ENCODE measurements around the gene ACACB.

ACACB gene

DNA sequence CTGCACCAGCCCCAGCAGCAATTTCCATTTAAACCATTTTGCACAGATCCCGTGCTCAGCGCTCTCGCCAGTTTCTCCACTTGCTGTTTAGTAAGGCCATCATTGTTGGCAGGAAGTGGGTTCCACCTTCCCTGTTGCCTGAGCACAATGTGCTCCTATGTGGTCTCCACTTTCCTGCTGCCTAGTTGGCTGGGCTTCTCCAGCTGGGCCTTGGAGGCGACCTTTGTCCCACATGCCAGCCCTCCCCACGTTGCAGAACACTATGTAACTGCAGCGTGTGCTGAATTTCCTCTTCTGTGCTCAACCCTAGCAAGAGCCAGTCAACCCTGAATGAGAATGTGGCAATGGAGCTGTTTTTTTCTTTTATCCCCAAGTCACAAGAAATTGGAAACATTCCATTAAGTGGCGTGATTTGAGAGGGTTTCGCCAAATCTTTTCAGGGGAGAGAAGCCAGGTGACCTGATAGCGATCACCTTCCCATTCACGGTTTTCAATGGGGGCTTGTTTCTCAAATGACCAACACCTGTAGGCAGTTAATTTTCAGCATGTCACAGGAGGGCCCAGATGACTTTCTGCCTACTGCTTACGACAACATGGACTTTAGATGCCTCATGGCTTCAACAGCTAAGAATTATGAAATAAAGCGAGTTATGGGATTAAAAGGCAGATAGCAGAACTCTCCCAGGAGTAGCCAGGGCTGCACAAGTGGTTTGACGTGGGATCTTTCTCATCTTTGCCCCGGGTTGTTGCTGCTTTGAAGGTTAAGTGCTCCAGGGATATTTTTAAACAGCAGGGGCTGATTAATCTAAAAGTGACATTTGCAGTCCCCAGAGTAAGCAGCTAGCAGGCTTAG lies at the start of gene ACACB:
TSS of gene ACACB (plus strand) at position 830 of the 853 bp plus-strand sequence. CDS start 22,819 bp downstream, outside the sequence.
- no peak for DNase-seq (ENCODE audit: low read depth)

DNA sequence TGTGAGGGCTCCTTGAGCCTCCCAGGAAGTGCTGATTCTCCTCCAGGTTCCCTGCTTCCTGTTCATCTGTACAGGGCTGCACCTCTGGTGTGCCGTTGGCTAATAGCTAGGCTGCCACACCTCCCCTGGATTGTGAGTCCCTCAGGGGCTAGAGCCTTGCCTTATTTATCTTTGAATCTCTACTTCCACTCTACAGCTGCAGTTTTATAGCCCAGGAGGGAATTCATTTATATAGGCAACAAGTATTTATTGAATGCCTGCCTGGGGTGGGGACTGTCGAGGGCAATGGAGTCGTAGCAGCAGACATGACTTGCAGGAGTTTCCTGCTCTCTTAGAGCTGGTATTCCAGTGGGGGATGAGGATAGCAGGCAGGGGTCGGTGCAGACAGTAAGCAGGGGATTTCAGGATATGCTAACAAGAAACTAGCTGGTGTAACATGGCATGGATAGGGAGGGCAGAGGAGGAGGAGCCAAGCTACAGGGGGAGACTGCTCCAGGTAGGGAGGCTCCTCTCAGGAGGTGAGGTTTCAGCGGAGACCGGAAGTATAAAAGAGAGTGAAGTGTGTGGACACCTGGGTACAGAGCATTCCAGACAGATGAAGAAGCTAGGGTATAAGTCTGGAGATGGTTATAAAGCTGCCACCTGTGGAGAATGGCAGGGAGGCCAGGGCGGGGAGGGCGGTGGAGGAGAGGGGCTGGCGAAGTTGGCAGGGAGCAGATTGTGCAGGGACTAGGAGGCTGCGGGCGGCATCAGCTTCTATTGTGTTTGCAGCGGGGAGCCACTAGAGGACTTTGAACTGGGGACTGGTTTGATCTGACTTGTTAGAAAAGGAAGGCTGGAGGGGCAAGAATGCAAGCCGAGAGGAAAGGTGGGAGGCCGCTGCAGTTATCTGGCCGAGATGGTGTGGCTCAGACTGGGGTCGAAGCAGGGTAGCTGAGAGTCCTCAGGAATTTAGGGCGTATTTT lies 46.8 kb upstream of the ACACB start:
- DNase-seq (ENCODE audit: low read depth): no peak

DNA sequence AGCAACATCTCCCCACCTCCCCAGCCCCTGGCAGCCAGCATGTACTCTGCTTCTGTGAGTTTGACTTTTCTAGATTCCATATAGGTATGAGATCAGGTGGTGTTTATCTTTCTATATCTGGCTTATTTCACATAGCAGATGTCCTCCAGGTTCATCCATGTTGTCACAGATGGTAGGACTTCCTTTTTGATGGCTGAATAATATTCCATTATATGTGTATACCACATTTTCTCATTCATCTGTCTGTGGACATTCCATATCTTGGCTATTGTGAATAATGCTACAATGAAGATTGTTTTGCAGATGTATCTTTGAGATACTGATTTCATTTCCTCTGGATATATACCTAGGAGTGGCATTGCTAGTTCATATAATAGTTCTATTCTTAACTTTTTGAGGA lies 41.5 kb upstream of the ACACB start:
- DNase-seq (ENCODE audit: low read depth): no peak

DNA sequence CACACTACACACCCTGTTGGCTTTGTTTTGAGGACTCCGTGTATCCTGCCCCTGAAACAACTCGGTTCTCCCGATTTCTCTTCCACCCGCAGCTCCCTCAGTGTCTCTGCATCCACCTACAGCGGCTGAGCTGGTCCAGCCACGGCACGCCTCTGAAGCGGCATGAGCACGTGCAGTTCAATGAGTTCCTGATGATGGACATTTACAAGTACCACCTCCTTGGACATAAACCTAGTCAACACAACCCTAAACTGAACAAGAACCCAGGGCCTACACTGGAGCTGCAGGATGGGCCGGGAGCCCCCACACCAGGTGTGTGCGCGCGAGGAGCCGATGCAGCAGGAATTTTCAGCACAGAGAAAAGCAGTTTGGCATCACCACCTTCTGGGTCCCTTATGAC lies 33.6 kb upstream of the ACACB start:
- DNase-seq (ENCODE audit: low read depth): no peak

DNA sequence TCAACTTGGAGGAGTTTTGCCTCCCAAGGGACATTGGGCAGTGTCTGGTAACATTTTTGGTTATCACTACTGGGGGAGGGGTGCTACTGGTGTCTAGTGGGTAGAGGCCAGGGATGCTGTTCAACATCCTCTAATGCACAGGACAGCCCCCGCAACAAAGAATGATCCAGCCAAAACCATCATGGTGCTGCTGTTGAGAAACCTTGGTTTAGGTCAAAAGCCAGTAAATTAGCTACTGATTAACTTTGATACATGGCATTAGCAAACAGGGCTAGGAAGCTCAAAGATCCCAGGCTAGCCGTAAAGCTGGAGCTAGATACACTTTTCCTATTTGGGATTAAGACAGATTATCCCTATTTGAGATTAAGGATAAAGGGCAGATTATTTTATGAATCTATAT lies 32.0 kb upstream of the ACACB start:
- no peak for DNase-seq (ENCODE audit: low read depth)

DNA sequence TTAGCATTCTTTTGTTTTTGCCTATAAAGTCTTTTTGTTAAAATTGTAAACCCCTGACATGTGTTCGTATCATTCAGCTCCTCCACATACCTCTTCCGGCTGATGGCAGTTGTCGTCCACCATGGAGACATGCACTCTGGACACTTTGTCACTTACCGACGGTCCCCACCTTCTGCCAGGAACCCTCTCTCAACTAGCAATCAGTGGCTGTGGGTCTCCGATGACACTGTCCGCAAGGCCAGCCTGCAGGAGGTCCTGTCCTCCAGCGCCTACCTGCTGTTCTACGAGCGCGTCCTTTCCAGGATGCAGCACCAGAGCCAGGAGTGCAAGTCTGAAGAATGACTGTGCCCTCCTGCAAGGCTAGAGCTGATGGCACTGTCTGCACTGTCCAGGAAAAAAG lies 30.8 kb upstream of the ACACB start:
- no peak for DNase-seq (ENCODE audit: low read depth)

DNA sequence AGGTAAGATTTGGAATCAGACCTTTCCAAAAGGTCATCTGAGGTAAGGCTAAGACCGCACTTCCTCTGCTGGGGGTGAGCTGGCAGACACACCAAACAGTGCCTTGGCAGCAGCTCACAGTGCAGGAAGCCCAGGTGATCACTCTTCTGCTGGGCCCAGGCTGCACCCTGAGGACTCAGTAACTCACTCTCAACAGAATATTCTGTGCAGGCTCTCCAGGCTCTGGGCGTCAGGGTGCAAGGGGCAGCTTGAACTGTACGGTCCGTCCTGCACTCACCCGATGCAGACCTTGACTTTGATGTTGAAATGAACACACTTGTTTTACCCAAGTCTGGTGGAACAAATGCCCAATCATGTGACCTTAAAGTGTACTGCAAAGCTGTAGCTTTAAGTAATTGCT lies 29.1 kb upstream of the ACACB start:
- DNase-seq (ENCODE audit: low read depth): no peak

DNA sequence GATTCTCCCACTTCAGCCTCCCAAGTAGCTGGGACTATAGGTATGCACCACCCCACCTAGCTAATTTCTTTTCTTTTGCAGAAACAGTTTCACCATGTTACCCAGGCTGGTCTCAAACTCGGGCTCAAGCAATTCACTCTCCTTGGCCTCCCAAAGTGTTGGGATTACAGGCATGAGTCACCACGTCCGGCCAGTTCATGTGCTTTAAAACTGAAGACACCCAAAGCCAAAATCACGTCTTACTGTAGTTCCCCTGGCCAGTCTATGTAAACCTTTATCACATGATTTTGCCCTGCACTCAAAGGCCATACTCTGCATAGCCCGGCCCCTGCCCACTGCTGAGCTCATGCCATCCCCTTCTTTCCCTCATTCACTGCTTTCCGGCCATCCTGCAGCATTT lies 27.6 kb upstream of the ACACB start:
- no peak for DNase-seq (ENCODE audit: low read depth)

DNA sequence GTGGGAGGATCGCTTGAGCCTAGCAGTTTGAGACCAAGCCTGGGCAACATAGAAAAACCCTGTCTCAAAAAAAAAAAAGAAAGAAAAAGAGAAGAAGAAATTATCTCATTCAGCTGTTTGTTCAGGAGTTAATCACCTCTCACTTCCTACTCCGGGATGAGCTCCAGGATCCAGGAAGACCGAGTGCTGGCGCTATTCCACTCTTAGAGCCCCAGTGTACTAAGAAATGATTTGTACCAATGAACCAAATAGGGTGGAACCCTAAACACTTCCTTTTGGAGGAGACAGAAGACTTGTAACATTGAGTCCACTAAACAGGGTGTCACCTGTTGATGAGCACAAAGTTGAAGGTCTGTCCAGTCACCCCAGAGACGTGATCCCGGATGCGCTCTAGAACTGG lies 26.7 kb upstream of the ACACB start:
- no peak for DNase-seq (ENCODE audit: low read depth)

DNA sequence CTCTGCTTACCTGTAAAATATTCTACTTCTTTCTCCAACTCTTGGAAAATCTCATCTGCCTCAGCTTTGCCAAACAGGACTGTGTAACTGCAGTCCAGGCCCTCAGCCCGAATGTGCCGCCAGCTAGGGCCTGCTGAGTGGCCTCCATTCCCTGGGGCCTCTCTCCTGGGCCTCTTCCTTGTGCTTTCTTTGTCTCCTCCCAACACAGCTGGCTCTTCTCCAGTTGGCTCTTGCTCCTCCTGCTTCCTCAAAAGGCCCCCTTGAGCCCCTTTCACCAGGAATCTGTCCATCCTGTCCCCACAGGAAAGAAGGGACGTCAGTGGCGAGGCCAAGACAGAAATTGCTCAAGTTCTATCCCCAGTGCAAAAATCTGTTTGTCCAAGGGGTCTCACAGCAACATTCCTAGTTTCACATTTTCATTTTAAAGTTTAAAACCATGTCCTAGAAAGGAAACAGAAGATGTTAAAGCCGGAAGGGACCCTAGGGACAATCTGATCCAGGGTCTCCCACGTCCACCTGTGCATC lies 23.8 kb upstream of the ACACB start:
- DNase-seq (ENCODE audit: low read depth): no peak

DNA sequence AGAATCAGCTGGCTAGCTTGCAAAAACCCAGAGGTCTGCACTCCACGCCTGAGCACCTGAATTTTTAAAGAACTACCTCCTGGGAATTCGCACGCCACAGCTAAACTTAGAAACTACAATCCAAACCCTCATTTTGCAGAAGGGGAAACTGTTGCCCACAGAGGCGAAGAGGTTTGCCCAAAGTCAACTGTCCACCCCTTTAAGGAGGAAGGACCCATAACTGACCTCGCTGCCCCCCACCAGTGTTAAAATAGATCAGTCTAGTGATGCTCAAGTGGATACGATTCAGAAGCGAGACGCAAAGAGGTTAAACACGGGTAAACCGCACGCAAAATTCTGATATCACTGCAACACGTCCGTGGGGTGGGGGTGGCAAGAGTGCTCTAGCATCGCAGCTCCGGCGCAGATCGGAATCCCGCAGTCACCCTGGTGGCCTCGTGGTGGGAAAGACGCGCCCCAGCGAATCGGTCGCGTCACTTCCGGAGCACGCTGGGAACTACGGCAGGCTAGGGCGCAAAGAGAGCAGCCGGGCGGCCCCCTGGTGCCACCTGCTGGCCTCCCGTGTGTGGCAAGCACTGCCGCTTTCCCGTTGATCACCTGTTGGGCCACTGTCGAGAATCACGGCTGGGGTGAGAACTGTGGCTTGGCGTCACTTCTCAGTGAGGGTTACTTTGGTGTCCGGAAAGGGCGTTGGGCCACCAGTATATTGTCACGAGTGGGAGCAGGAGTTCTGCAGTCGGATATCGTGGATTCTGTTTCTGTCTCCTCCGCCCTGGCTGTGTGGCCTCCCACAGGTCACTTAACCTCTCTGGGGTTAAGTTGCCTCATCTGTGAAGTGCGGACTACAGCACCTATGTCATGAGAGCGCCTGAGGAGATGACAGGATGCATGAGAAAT lies 23.1 kb upstream of the ACACB start, which contains the start of gene ALKBH2:
TSS of gene ALKBH2 (minus strand) at position 451 of the 897 bp plus-strand sequence. CDS start 686 bp downstream, outside the sequence.
- DNase-seq (ENCODE audit: low read depth): peak; percentile 41

DNA sequence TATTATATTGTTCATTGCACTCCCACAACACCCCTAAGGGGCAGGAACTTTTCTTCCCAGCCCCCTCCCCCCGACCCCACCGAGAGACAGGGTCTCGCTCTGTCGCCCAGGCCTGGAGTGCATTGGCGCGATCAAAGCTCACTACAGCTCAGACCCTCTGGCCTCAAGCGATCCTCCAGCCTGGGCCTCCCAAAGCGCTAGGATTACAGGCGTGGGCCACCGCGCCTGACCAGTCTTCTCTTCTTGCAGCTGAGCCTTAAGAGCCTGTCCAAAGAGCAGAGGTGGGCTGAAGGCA lies 19.3 kb upstream of the ACACB start:
- no peak for DNase-seq (ENCODE audit: low read depth)

DNA sequence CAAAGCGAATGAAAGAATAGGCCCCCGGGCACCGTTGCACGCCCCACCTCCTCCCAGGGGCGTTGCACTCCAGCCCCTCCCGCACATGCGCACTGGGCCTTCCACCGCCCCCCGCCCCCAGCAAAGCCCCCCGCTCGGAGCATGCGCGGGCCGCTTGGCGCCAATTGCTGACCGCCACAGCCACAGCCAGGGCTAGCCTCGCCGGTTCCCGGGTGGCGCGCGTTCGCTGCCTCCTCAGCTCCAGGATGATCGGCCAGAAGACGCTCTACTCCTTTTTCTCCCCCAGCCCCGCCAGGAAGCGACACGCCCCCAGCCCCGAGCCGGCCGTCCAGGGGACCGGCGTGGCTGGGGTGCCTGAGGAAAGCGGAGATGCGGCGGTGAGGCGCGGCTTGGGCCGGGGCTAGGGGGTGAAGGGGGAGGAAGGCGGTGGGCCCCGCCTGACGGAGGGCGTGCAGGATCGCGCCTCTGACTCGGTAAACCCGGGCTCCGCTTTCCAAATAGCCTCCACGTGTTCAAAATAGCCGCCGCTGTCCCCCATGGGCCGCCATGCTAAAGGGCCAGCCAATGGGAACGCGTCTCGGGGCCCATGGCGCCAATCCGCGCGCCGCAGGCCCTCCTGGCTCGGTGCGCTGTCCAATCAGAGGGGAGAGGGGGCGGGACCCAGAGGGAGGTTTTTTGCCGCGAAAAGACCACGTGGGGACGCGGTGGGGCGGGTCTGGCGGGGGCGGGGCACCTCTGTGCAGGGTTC lies 18.8 kb upstream of the ACACB start, which contains the start of gene UNG:
TSS of gene UNG (plus strand) at position 163 of the 748 bp plus-strand sequence. CDS start at position 246, 83 bp downstream.
- DNase-seq (ENCODE audit: low read depth): peak; percentile 63

DNA sequence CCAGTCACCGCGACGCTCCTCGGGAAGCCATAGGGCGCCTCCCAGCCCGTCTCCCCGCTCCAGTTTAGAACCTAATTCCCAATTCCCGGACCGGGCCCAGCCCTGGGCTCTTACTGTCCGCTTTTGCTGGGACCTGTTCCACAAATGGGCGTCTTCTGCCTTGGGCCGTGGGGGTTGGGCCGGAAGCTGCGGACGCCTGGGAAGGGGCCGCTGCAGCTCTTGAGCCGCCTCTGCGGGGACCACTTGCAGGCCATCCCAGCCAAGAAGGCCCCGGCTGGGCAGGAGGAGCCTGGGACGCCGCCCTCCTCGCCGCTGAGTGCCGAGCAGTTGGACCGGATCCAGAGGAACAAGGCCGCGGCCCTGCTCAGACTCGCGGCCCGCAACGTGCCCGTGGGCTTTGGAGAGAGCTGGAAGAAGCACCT lies 18.2 kb upstream of the ACACB start:
- DNase-seq (ENCODE audit: low read depth): no peak

DNA sequence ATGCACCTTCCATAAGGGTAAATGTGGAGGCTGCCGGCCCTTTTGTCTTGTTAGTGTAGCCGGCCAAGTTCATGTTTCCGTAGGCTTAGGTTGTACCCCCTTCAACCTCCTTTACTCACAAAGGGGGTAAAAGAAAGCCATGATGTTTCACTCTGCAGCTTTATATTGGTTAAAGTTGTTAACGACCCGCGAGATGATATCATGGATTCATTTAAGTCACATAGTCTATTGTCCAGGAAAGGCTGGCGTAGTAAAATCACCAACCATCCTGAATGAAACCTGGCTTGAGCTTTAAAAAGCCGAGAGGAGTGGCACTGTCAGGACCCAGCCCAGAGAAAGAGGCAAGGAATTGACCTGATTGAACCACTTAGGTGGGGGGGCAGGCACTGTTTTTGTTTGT lies 17.7 kb upstream of the ACACB start:
- DNase-seq (ENCODE audit: low read depth): no peak

DNA sequence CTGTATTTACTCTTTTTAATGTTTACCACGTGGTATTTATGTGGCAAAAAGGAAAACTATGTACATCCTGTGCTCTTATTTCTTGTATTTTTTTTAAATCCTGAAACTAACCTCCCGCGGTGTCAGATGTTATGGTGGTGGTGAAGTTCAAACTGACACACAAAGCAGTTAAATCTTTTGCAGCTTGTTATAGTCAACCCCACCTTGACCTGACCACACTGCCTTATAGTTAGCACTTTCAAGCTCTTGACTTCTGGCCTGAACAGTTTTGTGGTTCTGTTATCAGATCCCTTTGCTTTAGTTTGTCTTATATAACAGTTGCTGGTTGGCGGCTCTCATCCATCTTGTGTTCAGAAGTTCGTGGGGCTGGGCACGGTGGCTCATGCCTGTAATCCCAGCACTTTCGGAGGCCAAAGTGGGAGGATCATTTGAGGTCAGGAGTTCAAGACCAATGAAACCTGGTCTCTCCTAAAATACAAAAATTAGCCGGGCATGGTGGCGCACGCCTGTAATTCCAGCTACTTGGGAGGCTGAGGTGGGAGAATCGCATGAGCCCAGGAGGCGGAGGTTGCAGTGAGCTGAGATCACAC lies 16.9 kb upstream of the ACACB start:
- no peak for DNase-seq (ENCODE audit: low read depth)

DNA sequence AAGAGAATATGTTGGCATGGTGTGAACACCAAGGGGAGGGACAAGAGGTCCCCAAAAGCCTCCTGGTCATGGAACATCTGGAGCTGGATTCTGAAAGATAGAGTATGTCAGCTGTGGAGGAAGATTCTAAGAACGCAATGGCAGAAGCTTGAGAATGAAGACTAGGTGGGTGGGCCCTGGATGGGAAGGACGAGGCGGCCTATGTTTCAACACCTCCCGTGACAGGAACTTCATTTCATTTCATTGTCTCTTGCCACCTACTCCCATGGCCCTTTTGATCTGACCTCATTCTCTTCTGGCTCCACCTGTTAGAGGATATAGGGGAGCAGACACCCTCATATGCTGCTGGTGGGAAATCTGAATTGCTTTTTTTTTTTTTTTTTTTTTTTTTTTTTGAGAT lies 15.6 kb upstream of the ACACB start:
- no peak for DNase-seq (ENCODE audit: low read depth)

DNA sequence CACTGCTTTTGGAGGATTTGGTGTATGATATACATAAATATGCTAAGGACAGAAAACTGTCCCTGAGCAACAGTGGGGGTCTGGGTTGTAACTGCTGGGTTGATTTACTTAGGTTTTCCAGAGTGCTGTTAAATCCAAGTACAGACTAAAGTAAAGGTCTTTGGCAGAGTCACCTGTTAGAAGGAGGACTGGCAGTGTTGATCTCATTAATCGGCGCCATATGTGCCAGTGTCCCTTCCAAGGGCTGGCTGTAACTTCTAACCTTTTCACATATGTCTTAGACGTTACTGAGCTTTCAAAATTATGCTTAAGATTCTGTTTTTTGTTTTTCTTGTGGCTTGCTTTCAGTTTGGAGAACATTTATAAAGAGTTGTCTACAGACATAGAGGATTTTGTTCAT lies 13.9 kb upstream of the ACACB start:
- no peak for DNase-seq (ENCODE audit: low read depth)

DNA sequence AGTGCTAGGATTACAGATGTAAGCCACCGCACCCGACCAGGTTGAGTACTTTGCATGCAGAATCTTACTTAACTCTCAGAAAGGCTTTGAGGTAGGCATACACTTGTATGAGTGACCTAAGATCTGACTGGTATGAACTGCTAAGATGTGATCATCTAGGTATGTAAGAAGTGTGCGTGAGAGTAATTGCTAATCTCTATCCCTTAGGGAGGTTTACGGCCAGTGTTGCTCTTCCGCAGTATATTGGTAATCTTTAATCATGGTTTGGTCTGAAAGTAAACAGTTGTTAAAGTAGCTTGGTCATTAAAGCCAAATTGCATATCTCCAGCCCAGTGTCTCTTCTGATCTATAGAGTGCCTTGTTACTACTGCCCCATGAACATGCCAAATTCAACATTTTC lies 11.2 kb upstream of the ACACB start:
- no peak for DNase-seq (ENCODE audit: low read depth)

DNA sequence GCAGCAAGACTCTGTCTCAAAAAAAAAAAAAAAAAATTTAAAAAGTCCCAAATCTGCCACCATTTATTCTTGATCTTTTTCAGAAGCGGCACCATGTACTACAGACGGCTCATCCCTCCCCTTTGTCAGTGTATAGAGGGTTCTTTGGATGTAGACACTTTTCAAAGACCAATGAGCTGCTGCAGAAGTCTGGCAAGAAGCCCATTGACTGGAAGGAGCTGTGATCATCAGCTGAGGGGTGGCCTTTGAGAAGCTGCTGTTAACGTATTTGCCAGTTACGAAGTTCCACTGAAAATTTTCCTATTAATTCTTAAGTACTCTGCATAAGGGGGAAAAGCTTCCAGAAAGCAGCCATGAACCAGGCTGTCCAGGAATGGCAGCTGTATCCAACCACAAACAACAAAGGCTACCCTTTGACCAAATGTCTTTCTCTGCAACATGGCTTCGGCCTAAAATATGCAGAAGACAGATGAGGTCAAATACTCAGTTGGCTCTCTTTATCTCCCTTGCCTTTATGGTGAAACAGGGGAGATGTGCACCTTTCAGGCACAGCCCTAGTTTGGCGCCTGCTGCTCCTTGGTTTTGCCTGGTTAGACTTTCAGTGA lies 6.5 kb upstream of the ACACB start:
- no peak for DNase-seq (ENCODE audit: low read depth)
